HCT116 (cell line): ENCODE data around the gene LGI2. TPM values are rescaled to one million over a fixed set of nuclear protein-coding genes. Genes with fewer than 3 reads are reported as not detected.
A peak's percentile ranks its signal among the peaks of the same experiment; 100 is the strongest.

Experiments
- ATAC-seq: fragments of 200-7000 bp; cut with Tn5 transposase; 2 replicates; pipeline ENCODE4 v1.9.1; 2020; ENCODE audit warnings: mild to moderate bottlenecking, moderate library complexity
- BruUV-seq: library from RNA; stranded (reverse); fragments of 400-500 nt; replicated peaks from 2 replicates; lab custom pipeline; 2021; lab: Mats Ljungman, UMichigan
- CTCF ChIA-PET: fragments of 300-600 bp; sonication (Branson Sonifier 250); formaldehyde crosslinking; loops from one replicate; lab custom pipeline; 2021; ENCODE audit warnings: antibody characterized with exemption; lab: Charles Lee
- POLR2A ChIA-PET: fragments of 300-600, 350-600 bp; sonication (Branson Sonifier 250); formaldehyde crosslinking; loops from one replicate; lab custom pipeline; 2021; ENCODE audit warnings: antibody characterized with exemption; lab: Charles Lee
- RAD21 ChIA-PET, 2 experiments: fragments of 300-600 bp; sonication (Branson Sonifier 250); formaldehyde crosslinking; loops; one replicate each; lab custom pipeline; 2023; ENCODE audit warnings: low total read pairs in 2 of 2; ENCODE audit not compliant: uncharacterized antibody in 2 of 2, unreplicated experiment in 2 of 2, low non-redundant PET in 1 of 2; lab: Charles Lee
- DNase-seq: peaks from one replicate; pipeline ENCODE4 v3.0.0-alpha.2; 2010; ENCODE audit warnings: low read depth, low spot score
- H2AFZ ChIP-seq: fragments of 200-600 bp; shearing (Covaris generic), sonication (generic); 2 replicates; pipeline ENCODE4 v1.6.1; 2017; ENCODE audit warnings: low read depth, mixed run types, mixed read lengths, antibody characterized with exemption, low read length; ENCODE audit not compliant: poor library complexity, severe bottlenecking
- H3K27ac ChIP-seq: 2 replicates; pipeline ENCODE4 v1.5.1; 2012; ENCODE audit warnings: low read depth, low read length
- H3K27me3 ChIP-seq: fragments of 200-600 bp; sonication (generic); 2 replicates; pipeline ENCODE4 v1.6.1; 2016; ENCODE audit warnings: mixed run types, low read length, mixed read lengths; ENCODE audit not compliant: insufficient read depth
- H3K36me3 ChIP-seq, 2 experiments: fragments of 200-500 bp in 1 of 2; fragments of 200-600 bp in 1 of 2; sonication (Bioruptor generic) in 1 of 2; sonication (generic) in 1 of 2; 2 replicates each; pipeline versions ENCODE4 v1.5.1 to v1.6.1; 2014 to 2016; ENCODE audit warnings: low read length in 2 of 2, inconsistent platforms in 1 of 2, mixed read lengths in 1 of 2, mixed run types in 1 of 2; ENCODE audit not compliant: insufficient read depth in 2 of 2, control insufficient read depth in 1 of 2
- H3K4me1 ChIP-seq, 2 experiments: fragments of 200-600 bp in 1 of 2; sonication (generic) in 1 of 2; 2 replicates each; pipeline versions ENCODE4 v1.5.1 to v1.6.1; 2012 to 2017; ENCODE audit warnings: low read length in 2 of 2, inconsistent platforms in 1 of 2, mild to moderate bottlenecking in 1 of 2, mixed read lengths in 1 of 2, mixed run types in 1 of 2, moderate library complexity in 1 of 2; ENCODE audit not compliant: insufficient read depth in 2 of 2, control insufficient read depth in 1 of 2
- H3K4me2 ChIP-seq: fragments of 200-600 bp; sonication (generic); 2 replicates; pipeline ENCODE4 v1.6.1; 2017; ENCODE audit warnings: mixed run types, low read length, mixed read lengths
- H3K4me3 ChIP-seq, 2 experiments: fragments of 200-600 bp in 1 of 2; sonication (generic) in 1 of 2; replicated peaks in 1 of 2; 2 replicates each; pipeline ENCODE4 v1.5.1; 2011 to 2016; ENCODE audit warnings: low read length in 2 of 2, control low read depth in 1 of 2, low read depth in 1 of 2, mild to moderate bottlenecking in 1 of 2, mixed read lengths in 1 of 2, mixed run types in 1 of 2
- H3K79me2 ChIP-seq: fragments of 200-600 bp; sonication (generic); 2 replicates; pipeline ENCODE4 v1.6.1; 2017; ENCODE audit warnings: mild to moderate bottlenecking, mixed run types, low read length, moderate library complexity, mixed read lengths; ENCODE audit not compliant: insufficient read depth
- H3K9ac ChIP-seq: fragments of 200-600 bp; sonication (generic); 2 replicates; pipeline ENCODE4 v1.6.1; 2016; ENCODE audit warnings: low read length, mixed read lengths
- H3K9me2 ChIP-seq: fragments of 200-600 bp; sonication (generic), shearing (Covaris generic); 2 replicates; pipeline ENCODE4 v1.6.1; 2017; ENCODE audit warnings: mixed run types, mild to moderate bottlenecking, moderate library complexity; ENCODE audit not compliant: insufficient read depth
- H3K9me3 ChIP-seq, 2 experiments: fragments of 200-500 bp in 1 of 2; fragments of 200-600 bp in 1 of 2; sonication (Bioruptor generic) in 1 of 2; sonication (generic) in 1 of 2; 2 replicates each; pipeline ENCODE4 v1.6.1; 2014 to 2017; ENCODE audit warnings: low read length in 2 of 2, mixed read lengths in 2 of 2, inconsistent platforms in 1 of 2, low read depth in 1 of 2, mild to moderate bottlenecking in 1 of 2, mixed run types in 1 of 2, moderate library complexity in 1 of 2; ENCODE audit not compliant: control insufficient read depth in 1 of 2, insufficient read depth in 1 of 2
- H4K20me1 ChIP-seq: fragments of 200-600 bp; sonication (generic), shearing (Covaris generic); 2 replicates; pipeline ENCODE4 v1.6.1; 2017; ENCODE audit warnings: mixed run types, mild to moderate bottlenecking, moderate library complexity; ENCODE audit not compliant: insufficient read depth
- CBX3 ChIP-seq: IDR thresholded peaks from 2 replicates; pipeline ENCODE4 v1.6.1; 2012; ENCODE audit warnings: low read depth
- JUND ChIP-seq: IDR thresholded peaks from 2 replicates; pipeline ENCODE4 v1.6.1; 2012
- POLR2AphosphoS5 ChIP-seq: IDR thresholded peaks from 2 replicates; pipeline ENCODE4 v1.6.1; 2011; ENCODE audit warnings: mild to moderate bottlenecking, low read depth, low read length, moderate library complexity
- RAD21 ChIP-seq: IDR thresholded peaks from 2 replicates; pipeline ENCODE4 v1.6.1; 2012; ENCODE audit warnings: low read depth, mild to moderate bottlenecking
- SP1 ChIP-seq: IDR thresholded peaks from 2 replicates; pipeline ENCODE4 v1.6.1; 2012; ENCODE audit warnings: low read depth
- SRF ChIP-seq: IDR thresholded peaks from 2 replicates; pipeline ENCODE4 v1.6.1; 2012; ENCODE audit warnings: low read depth
- TCF7L2 ChIP-seq: IDR thresholded peaks from 2 replicates; pipeline ENCODE4 v1.7.0; 2011; ENCODE audit warnings: borderline replicate concordance, inconsistent platforms; ENCODE audit not compliant: insufficient read depth, insufficient read length; ENCODE audit errors: extremely low read depth
- ZFX ChIP-seq: fragments of 450-650 bp; IDR thresholded peaks from 2 replicates; pipeline ENCODE4 v1.6.1; 2017
- intact Hi-C: fragments of 100-400 bp; cut with micrococcal nuclease; formaldehyde crosslinking; loops from 2 replicates; pipeline ENCODE4 v1.10.0; 2022
- total RNA-seq: library from RNA; stranded (reverse); gene quantifications from one replicate; pipeline ENCODE4 v1.2.1, GENCODE V29; 2021; ENCODE audit not compliant: unreplicated experiment
- TF ChIP-seq, protein P1 (sequence below): IDR thresholded peaks from 2 replicates; pipeline ENCODE4 v1.6.1; 2012
- TF ChIP-seq, protein P2 (sequence below): IDR thresholded peaks from 2 replicates; pipeline ENCODE4 v1.6.1; 2012

The LGI2 gene
- total RNA-seq, 1 experiment from 2014 or later = not detected

DNA sequence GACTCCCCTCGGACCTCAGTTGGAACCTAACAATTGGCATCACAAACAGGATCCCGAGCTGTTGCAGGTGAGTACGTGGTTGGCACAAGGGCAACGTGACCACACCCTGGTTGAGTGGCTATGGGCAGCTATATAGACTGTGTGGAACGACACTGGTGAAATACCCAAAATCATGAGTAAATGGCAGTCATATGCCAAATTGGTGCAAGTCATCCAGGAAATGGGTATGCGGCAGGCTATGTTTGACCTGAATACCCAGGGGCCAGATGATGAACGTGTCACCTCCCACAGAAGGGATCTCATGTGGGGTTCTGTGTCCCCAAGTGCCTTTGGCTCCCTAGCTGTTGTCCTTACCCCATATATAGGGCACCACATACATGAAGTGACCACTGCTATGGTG lies 64.7 kb downstream of the LGI2 start:
- TF ChIP-seq ZFX (no peak), RAD21 (no peak), POLR2AphosphoS5 (no peak), JUND (no peak), TCF7L2 (no peak)
- TF ChIP-seq, protein P1, sequence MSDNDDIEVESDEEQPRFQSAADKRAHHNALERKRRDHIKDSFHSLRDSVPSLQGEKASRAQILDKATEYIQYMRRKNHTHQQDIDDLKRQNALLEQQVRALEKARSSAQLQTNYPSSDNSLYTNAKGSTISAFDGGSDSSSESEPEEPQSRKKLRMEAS = no peak
- H2AFZ ChIP-seq = no peak overlapping the region
- BruUV-seq = no TSS peak
- POLR2A ChIA-PET = no interaction called here
- no peak for ATAC-seq
- no peak overlapping the region for H3K9ac ChIP-seq
- no peak overlapping the region for H3K4me2 ChIP-seq
- no peaks in the 10 kb centered on the region for H3K9me3 ChIP-seq
- no peaks in the 10 kb centered on the region for H4K20me1 ChIP-seq
- no peak for DNase-seq
- H3K36me3 ChIP-seq = no peaks in the 10 kb centered on the region
- RAD21 ChIA-PET = no interaction called here
- H3K9me2 ChIP-seq = no peaks in the 10 kb centered on the region
- H3K4me1 ChIP-seq = no peaks in the 10 kb centered on the region
- no peaks in the 10 kb centered on the region for H3K27me3 ChIP-seq
- CTCF ChIA-PET = no interaction called here
- H3K79me2 ChIP-seq = no peaks in the 10 kb centered on the region
- H3K27ac ChIP-seq = no peak overlapping the region
- intact Hi-C loops = no loop called here
- H3K4me3 ChIP-seq = no peak overlapping the region

DNA sequence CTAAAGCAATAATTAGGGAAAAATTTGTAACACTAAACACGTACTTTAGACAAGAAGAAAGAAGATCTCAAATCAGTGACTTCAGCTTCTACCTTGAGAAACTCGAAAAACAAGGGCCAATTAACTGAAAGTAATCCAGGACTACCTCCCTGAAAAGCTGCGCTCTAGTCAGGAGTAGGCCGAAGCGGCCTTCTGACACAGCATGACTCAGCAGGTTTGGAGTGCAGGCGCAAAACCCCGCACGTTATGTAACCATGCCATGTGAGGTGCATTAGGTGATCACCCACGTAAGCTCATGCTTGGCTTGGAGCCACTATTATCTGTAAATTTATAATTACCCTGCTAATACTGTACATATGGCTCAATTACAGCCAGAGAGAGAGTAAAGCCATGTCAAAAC lies 65.1 kb downstream of the LGI2 start:
- ATAC-seq = no peak
- Histone ChIP-seq H3K9me2 (no peaks in the 10 kb centered on the region), H2AFZ (no peak overlapping the region), H3K79me2 (no peaks in the 10 kb centered on the region), H3K4me2 (no peak overlapping the region), H3K9ac (no peak overlapping the region), H4K20me1 (no peaks in the 10 kb centered on the region), H3K27ac (no peak overlapping the region), H3K36me3 (no peaks in the 10 kb centered on the region), H3K27me3 (no peaks in the 10 kb centered on the region), H3K9me3 (no peaks in the 10 kb centered on the region), H3K4me1 (no peaks in the 10 kb centered on the region), H3K4me3 (no peak overlapping the region)
- no peak for DNase-seq
- RAD21 ChIA-PET = no interaction called here
- TF ChIP-seq, protein P2, sequence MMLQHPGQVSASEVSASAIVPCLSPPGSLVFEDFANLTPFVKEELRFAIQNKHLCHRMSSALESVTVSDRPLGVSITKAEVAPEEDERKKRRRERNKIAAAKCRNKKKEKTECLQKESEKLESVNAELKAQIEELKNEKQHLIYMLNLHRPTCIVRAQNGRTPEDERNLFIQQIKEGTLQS = no peak
- TF ChIP-seq CBX3 = 0 out of 2 replicates have a peak, but pooled peaks have one; percentile 50
- no peak for TF ChIP-seq SRF
- TF ChIP-seq SP1 = no peak
- CTCF ChIA-PET = no interaction called here
- POLR2A ChIA-PET = no interaction called here
- no TSS peak for BruUV-seq
- intact Hi-C loops = no loop called here
